ENCODE measurements around the gene VPS11. TPM values are rescaled to one million over a fixed set of nuclear protein-coding genes. Genes with fewer than 3 reads are reported as not detected.

VPS11 gene
- total and polyA plus RNA-seq, 2 experiments from 2014 or later: 21.0 to 24.1 TPM

- Histone ChIP-seq H3K9me3 (ENCODE audit: low read depth) (no peaks in the 10 kb centered on the region), H3K4me2 (ENCODE audit: unreplicated experiment) (no peak overlapping the region), H3K4me1 (ENCODE audit: insufficient read depth) (peaks cover 13% of the 10 kb centered on the region; the same call in 1 of the 2 replicates), H3K4me3 (no peak overlapping the region), H3K79me2 (ENCODE audit: insufficient read depth) (peaks cover 48% of the 10 kb centered on the region), H3F3A (ENCODE audit: insufficient read depth) (peaks cover 7% of the 10 kb centered on the region; the same call in 1 of the 2 replicates), H3K36me3 (ENCODE audit: low read depth) (peaks cover 15% of the 10 kb centered on the region), H4K20me1 (ENCODE audit: insufficient read depth) (no peaks in the 10 kb centered on the region), H3K27me3 (replicated peaks; ENCODE audit: insufficient read depth) (no peaks in the 10 kb centered on the region), H3K9me2 (ENCODE audit: insufficient read depth) (no peaks in the 10 kb centered on the region), H2AFZ (no peak overlapping the region), H3K9ac (no peak overlapping the region), H3K27ac (no peak overlapping the region)
- in situ Hi-C loops (cut with MboI): no loop called here
- TF ChIP-seq EZH2phosphoT487 (IDR thresholded peaks at IDR 0.05; ENCODE audit: insufficient read depth, low read depth): no peak
- no peak for TF ChIP-seq EZH2 (IDR thresholded peaks at IDR 0.05; ENCODE audit: insufficient read depth, poor library complexity, severe bottlenecking)
- DNase-seq: no peak
Observed at GRCh38 chr11:119023741-119024140, 43.9 kb upstream of the VPS11 start.

DNA sequence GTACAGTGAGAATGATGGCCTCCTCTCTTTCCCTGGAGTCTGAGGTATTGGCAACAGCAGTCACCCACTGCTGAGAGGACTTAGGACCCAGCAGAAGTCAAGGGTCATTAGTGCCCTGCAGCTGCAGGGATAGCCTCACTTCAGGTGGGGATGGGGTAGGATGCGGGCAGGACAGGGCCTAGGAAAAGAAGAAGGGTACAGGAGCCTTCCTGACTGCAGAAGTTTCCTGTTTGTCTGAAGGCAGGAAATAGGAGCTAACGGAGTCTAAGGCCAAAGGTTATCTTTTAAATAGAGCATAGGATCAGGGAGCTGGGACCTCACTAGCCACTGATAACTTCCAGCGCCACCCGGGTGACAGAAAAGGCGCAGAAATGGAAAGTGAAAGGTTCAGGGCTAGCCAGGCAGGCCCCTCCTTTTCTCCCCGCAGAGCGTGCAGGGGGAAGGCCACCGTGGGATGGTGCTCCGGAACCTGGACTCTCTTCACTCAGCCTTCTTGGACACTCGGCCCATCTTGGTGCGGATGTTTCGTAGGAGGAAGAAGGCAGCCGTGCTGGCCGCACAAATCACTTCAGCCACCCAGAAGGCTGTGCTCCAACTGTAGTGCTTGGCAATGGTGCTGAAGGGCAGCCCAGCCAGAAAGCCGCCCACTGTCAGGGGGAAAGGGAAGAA lies 43.1 kb upstream of the VPS11 start:
- no peaks in the 10 kb centered on the region for H3K9me3 ChIP-seq (ENCODE audit: low read depth)
- no peak overlapping the region for H3K27ac ChIP-seq
- H3K36me3 ChIP-seq (ENCODE audit: low read depth): peaks cover 15% of the 10 kb centered on the region
- DNase-seq: no peak
- H3K4me2 ChIP-seq (ENCODE audit: unreplicated experiment): no peak overlapping the region
- in situ Hi-C loops (cut with MboI): no loop called here
- no peak overlapping the region for H3K4me3 ChIP-seq
- H3F3A ChIP-seq (ENCODE audit: insufficient read depth): peaks cover 4% of the 10 kb centered on the region; the same call in 1 of the 2 replicates
- H2AFZ ChIP-seq: no peak overlapping the region
- H3K9me2 ChIP-seq (ENCODE audit: insufficient read depth): no peaks in the 10 kb centered on the region
- no peaks in the 10 kb centered on the region for H3K27me3 ChIP-seq (replicated peaks; ENCODE audit: insufficient read depth)
- no peak overlapping the region for H3K9ac ChIP-seq
- H3K4me1 ChIP-seq (ENCODE audit: insufficient read depth): peaks cover 12% of the 10 kb centered on the region; the same call in 1 of the 2 replicates
- TF ChIP-seq EZH2 (IDR thresholded peaks at IDR 0.05; ENCODE audit: insufficient read depth, poor library complexity, severe bottlenecking) (no peak), EZH2phosphoT487 (IDR thresholded peaks at IDR 0.05; ENCODE audit: insufficient read depth, low read depth) (no peak)
- no peaks in the 10 kb centered on the region for H4K20me1 ChIP-seq (ENCODE audit: insufficient read depth)
- WGBS, 2 experiments (ENCODE audit: low coverage in 1 of 2, low lambda C conversion rate in 2 of 2, missing lambda C conversion rate in 2 of 2): 74 to 76% methylated on average over 14 to 15 of the region's 15 CpGs
- H3K79me2 ChIP-seq (ENCODE audit: insufficient read depth): peaks cover 40% of the 10 kb centered on the region

DNA sequence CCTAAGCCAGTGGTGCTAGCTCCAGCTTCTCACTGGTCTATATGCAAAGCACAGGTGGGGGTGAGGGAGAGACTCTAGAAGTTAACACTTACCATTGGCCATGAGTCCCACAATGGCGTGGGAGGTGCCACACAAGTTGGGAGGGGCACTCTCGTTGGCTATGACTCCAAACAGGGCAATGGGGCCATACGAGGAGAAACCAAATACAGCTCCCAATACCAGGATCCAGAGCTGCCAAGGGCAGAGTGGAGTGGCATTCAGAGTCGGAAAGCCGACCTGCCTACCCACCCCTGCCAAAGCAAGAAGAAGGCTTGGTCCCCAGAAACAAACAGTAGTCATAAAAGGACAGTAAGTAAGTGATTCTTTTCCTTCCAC lies 42.5 kb upstream of the VPS11 start:
- Histone ChIP-seq H3K27ac (no peak overlapping the region), H3K4me2 (ENCODE audit: unreplicated experiment) (no peak overlapping the region), H3K36me3 (ENCODE audit: low read depth) (peaks cover 15% of the 10 kb centered on the region), H2AFZ (no peak overlapping the region), H3K4me3 (no peak overlapping the region), H3K79me2 (ENCODE audit: insufficient read depth) (peaks cover 34% of the 10 kb centered on the region), H3K4me1 (ENCODE audit: insufficient read depth) (peaks cover 7% of the 10 kb centered on the region; the same call in 1 of the 2 replicates), H3K9ac (no peak overlapping the region), H3K27me3 (replicated peaks; ENCODE audit: insufficient read depth) (no peaks in the 10 kb centered on the region), H4K20me1 (ENCODE audit: insufficient read depth) (no peaks in the 10 kb centered on the region), H3K9me2 (ENCODE audit: insufficient read depth) (no peaks in the 10 kb centered on the region), H3K9me3 (ENCODE audit: low read depth) (no peaks in the 10 kb centered on the region), H3F3A (ENCODE audit: insufficient read depth) (peaks cover 4% of the 10 kb centered on the region; the same call in 1 of the 2 replicates)
- in situ Hi-C loops (cut with MboI): no loop called here
- no peak for DNase-seq
- WGBS, 2 experiments (ENCODE audit: low coverage in 1 of 2, low lambda C conversion rate in 2 of 2, missing lambda C conversion rate in 2 of 2): 67 to 73% methylated on average over 5 of the region's 5 CpGs
- TF ChIP-seq EZH2 (IDR thresholded peaks at IDR 0.05; ENCODE audit: insufficient read depth, poor library complexity, severe bottlenecking) (no peak), EZH2phosphoT487 (IDR thresholded peaks at IDR 0.05; ENCODE audit: insufficient read depth, low read depth) (no peak)

DNA sequence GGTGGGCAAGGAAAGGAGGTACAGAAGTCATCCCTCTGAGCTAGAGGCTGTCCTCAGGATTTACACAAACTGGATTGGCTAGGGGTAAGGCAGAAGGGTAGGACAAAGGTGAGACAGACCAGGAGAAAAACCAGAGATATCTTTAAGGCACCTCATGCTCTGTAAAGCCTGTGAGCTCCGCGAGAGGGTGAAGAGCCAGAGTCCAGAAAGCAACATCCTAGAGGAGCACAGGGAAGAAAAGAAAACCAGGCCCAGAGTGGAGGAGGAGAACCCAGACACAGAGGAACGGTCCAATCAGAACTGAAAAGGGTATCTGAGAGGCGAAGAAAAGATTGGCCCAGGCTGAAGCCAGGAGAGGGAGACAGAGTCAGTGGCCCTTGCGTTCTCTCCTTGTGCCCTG lies 42.1 kb upstream of the VPS11 start:
- Histone ChIP-seq H3K4me1 (ENCODE audit: insufficient read depth) (0 out of 2 replicates have a peak, but pooled peaks cover 4% of the 10 kb centered on the region), H3K36me3 (ENCODE audit: low read depth) (peaks cover 15% of the 10 kb centered on the region), H3K27ac (no peak overlapping the region), H3K9ac (no peak overlapping the region), H3K79me2 (ENCODE audit: insufficient read depth) (peaks cover 30% of the 10 kb centered on the region), H3K27me3 (replicated peaks; ENCODE audit: insufficient read depth) (no peaks in the 10 kb centered on the region), H3K9me2 (ENCODE audit: insufficient read depth) (no peaks in the 10 kb centered on the region), H3K9me3 (ENCODE audit: low read depth) (no peaks in the 10 kb centered on the region), H2AFZ (no peak overlapping the region), H4K20me1 (ENCODE audit: insufficient read depth) (no peaks in the 10 kb centered on the region), H3K4me3 (no peak overlapping the region), H3F3A (ENCODE audit: insufficient read depth) (peaks cover 4% of the 10 kb centered on the region; the same call in 1 of the 2 replicates), H3K4me2 (ENCODE audit: unreplicated experiment) (no peak overlapping the region)
- TF ChIP-seq EZH2phosphoT487 (IDR thresholded peaks at IDR 0.05; ENCODE audit: insufficient read depth, low read depth) (no peak), EZH2 (IDR thresholded peaks at IDR 0.05; ENCODE audit: insufficient read depth, poor library complexity, severe bottlenecking) (no peak)
- WGBS, 2 experiments (ENCODE audit: low coverage in 1 of 2, low lambda C conversion rate in 2 of 2, missing lambda C conversion rate in 2 of 2): 86 to 88% methylated on average over 5 of the region's 5 CpGs
- DNase-seq: no peak
- in situ Hi-C loops (cut with MboI): no loop called here
